Purkinje cell (primary cell): ENCODE data around the gene PRKAA2. TPM values are rescaled to one million over a fixed set of nuclear protein-coding genes. Genes with fewer than 3 reads are reported as not detected.

Experiments
- polyA plus RNA-seq: library from polyadenylated mRNA; unstranded; fragments of >200 nt; fragmentation: Nextera tagmentation; gene quantifications from 2 replicates; pipeline ENCODE4 v1.2.1, GENCODE V29; 2014

Gene PRKAA2
- polyA plus RNA-seq: 12.6 and 16.2 TPM in 2 replicates

GRCh38 chr1:56644919-56645676 lies at the start of gene PRKAA2:
Gene PRKAA2 (plus strand): TSS chr1:56645314. CDS start chr1:56645388, 74 bp downstream.

Other genes starting within 250 kb of the PRKAA2 start
- 39.5 and 40.9 TPM in 2 replicates for gene PLPP3, start 65.8 kb upstream of the PRKAA2 start, polyA plus RNA-seq
- gene FYB2, start 174.1 kb downstream of the PRKAA2 start, polyA plus RNA-seq: 0.94 TPM in 1 of 2 replicates, not detected in the other
- gene C8A, start 209.5 kb downstream of the PRKAA2 start, polyA plus RNA-seq: not detected in 2 replicates